Measurements from ENCODE around the gene FBXO44.

FBXO44 gene

GRCh38 chr1:11639372-11639771 is 15.3 kb upstream of the FBXO44 start:
- DNase-seq (ENCODE audit: low spot score) = no peak

DNA sequence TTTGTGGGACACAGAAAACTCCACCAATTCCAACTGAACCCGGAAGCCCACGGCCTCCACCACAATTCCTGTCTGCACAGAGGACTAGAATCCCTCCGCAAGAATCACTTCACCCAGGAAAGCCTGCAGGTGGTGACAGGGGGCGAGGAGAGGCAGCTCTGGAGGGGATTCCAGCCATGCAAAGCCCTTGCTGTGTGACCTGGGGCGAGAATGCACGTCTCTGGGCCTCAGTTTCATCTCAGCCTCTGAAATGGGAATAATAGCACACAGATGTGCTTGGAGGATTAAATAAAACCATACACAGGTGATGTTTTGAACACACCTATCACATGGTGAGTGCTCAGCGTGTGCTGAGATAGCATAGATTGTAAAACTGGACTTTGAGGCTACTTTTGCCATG is 14.6 kb upstream of the FBXO44 start:
- no peak for DNase-seq (ENCODE audit: low spot score)

GRCh38 chr1:11640944-11641343 is 13.7 kb upstream of the FBXO44 start:
- DNase-seq (ENCODE audit: low spot score) = no peak

DNA sequence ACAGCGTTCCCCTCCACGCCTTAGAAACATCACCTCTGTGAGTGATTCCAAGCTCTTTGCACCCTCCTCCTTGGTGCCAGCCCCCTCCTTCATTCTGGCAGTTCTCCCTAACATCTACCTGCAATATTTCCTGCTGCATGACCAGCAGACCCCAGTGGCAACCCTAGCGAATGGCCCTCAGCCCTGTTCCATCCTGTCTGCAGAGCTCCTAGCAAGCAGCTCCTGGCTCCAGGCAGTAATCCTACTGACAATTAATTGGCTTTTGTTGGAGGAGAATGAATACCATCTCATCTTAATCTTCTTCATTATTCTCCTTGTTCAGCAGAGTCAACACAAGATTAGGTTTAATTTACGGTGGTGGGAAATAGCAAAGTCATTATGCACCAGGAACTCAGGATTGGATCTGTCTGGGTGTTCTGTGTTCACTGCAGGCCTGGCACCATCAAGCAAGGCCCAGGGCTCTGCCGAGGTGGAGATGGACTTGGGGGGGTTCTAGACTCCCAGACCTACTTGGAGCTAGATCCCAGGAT is 12.8 kb upstream of the FBXO44 start:
- DNase-seq (ENCODE audit: low spot score) = no peak

DNA sequence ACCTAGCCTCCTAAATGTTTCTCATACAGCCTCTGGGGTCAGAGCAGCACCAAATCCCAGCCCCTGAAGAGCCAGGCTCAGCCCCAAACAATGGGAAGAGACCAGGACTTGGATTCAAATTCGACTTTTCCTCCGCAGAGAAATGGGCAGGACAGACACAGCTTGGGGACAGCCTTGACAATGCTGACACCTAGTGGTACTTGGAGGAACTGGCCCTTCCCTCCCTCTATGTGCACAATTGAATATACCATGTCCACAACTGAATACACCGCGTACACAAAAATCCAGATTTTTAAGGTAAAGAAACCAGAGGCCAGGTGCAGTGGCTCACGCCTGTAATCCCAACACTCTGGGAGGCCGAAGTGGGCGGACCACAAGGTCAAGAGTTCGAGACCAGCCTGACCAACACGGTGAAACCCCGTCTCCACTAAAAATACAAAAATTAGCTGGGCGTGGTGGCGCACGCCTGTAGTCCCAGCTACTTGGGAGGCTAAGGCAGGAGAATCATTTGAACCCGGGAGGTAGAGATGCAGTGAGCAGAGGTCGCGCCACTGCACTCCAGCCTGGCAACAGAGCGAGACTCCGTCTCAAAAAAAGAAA is 12.2 kb upstream of the FBXO44 start:
- peak; percentile 78 for DNase-seq (ENCODE audit: low spot score)

DNA sequence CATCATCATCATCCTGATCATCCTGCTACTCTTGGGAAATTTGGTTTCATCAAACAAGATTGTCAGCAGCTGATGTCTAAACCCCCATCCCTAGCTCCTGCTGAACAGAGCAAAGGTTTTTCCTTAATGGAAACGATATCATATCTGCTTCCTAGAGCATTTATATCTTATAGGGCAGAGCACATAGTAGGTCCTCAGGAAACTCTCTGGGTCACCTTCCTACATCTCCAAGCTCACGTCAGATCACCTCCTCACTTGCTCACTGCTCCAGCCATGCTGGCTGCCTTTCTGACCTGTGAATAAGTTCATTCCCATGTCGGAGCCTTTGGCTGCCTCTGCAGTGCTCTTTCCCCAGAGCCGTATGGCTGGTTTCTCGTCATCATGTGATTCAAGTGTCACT is 10.9 kb upstream of the FBXO44 start:
- no peak for DNase-seq (ENCODE audit: low spot score)

DNA sequence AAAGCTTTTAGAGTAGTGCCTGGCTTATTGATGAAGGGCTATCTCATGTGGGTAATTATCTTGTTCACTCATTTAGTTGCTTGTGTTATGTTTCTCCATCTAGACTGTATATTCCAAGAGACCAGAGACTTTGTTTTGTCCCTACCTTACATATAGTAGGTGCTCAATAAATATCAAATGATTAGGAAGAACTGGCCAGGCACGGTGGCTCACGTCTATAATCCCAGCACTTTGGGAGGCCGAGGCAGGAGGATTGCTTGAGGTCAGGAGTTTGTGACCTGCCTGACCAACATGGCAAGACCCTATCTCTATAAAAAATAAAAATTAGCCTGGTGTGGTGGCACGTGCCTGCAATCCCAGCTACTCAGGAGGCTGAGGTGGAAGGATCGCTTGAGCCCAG is 9.4 kb upstream of the FBXO44 start:
- no peak for DNase-seq (ENCODE audit: low spot score)

- peak; percentile 82 for DNase-seq (ENCODE audit: low spot score)
These were observed 8.9 kb upstream of the FBXO44 start for GRCh38 chr1:11645670-11646265.

- no peak for DNase-seq (ENCODE audit: low spot score)
These were observed 8.4 kb upstream of the FBXO44 start for GRCh38 chr1:11646317-11646716.

DNA sequence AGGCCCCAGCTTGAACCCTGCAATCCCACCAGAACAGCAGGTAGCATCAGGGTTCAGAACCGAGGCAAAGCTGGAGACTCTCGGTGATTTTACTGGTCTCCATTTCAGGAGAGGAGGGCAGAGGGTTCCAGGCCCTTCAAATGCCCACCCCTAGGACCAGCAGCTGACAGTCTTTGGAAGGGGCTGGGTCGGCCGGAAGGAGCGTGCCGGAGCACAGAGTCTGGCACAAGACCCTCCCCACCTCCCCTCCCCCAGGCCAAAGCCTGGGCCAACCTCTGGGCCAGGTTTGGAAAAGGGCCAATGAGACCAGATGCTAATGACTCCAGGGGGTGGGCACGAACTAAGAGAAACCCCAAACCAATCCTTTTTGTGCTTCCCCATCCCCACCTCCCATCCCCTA is 7.3 kb upstream of the FBXO44 start:
- DNase-seq (ENCODE audit: low spot score) = no peak

GRCh38 chr1:11648039-11648438 is 6.6 kb upstream of the FBXO44 start:
- no peak for DNase-seq (ENCODE audit: low spot score)

- peak; percentile 15 for DNase-seq (ENCODE audit: low spot score)
These were observed 5.9 kb upstream of the FBXO44 start for GRCh38 chr1:11648732-11649158.

DNA sequence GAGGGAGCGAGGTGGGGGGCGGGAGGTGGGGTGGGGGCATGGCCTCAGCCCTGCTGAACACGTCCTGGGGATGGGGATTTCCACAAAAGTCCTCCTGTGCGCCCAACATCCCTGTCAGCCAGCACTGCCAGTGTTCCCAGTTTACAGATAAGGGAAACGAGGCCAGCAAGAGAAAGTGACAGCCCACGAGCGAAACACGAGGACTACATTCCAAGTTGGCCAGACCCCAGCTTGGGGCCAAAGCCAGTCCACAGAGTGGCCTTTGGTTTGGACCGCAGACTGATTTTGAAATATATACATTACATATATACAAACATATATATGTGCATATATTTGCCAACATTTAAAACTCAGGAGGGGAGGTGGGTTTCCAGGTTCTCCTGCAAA is 5.4 kb upstream of the FBXO44 start:
- DNase-seq (ENCODE audit: low spot score) = no peak

DNA sequence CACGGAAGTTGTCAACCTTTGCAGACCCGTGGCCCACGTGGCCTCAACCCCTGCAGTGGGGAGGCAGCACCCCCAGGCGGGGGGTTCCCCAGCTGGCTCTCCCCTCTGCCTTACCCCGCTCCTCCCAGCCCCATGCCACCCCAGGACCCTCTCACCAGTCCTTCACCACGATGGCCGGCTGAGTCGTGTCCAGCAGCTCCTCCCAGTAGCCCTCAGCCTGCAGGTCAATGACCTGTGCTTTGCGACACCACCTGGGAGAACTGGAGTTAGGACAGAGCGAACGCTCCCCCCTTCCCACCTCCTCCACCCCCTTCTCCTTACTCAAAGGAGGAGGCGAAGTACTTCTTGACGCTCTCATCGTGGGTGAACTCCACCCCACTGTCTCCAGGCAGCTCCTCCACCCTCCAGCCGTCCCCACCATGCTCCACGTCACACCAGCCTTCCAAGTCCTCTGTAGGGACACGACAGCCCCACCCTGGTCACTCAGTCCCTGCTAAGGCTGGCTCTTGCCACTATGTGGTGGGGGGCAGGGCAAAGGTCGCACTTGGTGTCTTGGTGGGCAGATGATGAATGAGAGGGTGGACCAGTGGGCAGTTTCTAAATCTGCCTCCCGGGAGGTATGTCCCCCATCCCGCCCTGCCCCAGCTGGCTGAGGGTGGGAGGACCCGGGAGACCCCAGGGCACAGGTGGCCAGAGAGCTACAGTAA is 4.9 kb upstream of the FBXO44 start:
- DNase-seq (ENCODE audit: low spot score) = no peak

DNA sequence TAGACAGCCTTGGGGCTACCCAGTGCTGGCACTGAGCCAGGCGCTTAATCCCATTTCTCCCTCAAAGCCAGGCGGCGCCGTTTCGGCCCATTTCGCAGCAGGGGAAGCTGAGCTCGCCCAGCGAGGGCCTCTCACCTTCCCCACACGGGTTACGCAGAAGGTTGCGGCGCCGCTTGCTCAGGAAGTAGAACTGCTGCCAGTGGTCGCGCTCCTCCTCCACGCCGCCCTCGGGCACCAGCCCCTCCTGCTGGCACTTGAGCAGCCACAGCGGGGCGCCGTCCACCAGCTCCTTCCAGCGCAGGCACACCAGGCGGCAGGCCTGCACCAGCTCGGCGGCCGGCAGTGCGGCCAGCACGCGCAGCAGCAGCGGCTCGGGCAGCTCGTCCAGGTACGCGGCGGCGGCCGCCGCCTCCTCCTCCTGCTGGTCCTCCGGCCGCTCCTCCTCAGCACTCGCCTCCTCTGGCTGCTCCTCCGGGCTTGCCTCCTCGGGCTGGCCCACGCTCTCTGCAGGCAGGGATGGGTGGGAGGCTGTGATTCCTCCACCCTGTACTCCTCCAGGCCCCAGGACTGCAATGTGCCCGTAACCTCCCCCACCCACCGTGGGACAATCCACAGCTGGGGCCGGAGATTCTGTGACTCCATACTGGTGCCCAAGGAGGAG is 4.2 kb upstream of the FBXO44 start:
- DNase-seq (ENCODE audit: low spot score) = peak; percentile 83

DNA sequence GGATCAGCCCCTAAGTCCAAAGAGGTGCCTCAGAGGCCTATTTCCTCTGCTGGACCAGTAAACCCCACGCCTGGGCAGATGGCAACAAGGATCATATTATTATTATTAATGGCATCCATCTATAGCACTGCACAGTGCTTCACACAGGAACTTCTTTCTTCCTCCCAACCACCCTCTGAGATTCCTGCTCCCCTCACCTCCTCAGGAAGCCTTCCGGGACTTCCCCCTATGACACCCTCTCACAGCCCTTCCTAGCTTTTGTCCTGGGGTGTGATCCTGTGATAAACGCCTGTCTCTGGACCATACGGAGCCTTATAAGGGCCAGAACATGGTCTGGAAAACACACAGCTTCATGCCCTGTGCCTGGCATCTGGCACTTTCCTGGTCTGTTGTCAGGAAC is 3.7 kb upstream of the FBXO44 start:
- no peak for DNase-seq (ENCODE audit: low spot score)

GRCh38 chr1:11652203-11652780 is 2.4 kb upstream of the FBXO44 start:
- no peak for DNase-seq (ENCODE audit: low spot score)

DNA sequence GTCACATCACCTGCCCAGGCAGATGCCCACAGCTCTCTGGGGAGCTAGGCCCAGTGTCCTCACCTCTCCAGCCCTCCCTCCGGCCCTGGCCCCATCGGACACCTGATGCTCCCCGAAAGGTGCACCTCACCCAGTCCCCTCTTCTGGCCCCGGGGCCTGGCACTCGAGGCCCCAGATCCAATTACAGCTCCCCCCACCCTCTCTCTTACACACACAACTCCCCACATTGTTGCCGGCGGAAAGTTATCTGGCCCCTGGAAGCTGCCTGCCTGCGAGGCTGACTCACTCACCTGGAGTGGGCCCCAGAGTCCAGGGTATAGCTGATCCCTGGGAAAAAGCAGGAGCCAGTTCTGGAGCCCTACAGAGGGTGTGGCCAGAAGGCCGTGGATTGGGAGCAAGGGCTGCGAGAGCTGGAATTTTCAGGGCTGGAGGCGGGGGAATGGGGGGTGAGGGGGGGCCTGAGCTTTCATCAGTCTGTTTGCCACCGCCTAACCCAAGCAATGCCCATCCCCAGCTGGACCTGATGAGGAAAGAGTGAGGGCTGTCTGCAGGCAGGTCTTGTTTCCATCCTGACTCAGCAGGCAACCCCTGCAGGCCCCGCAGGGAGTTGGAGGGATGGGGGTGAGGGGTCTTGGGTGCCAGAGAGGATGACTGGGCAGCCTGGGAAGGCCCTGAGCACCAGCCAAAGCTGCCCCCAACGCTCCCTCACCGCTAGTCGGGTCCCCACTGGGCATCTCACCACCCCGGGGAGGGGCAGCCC is 1.4 kb upstream of the FBXO44 start:
- no peak for DNase-seq (ENCODE audit: low spot score)

GRCh38 chr1:11653861-11654136 is 878 bp upstream of the FBXO44 start:
- DNase-seq (ENCODE audit: low spot score) = no peak

- no peak for DNase-seq (ENCODE audit: low spot score)
These were observed 497 bp downstream of the FBXO44 start for GRCh38 chr1:11654939-11655808.

- DNase-seq (ENCODE audit: low spot score) = no peak
These were observed 3.0 kb downstream of the FBXO44 start for GRCh38 chr1:11657654-11658053.

All from CD4-positive, alpha-beta T cell treated with Interleukin-2 at 100 ng/mL for 4 hours (primary cell).